Smooth muscle cell (in vitro differentiated cells): ENCODE data around the gene KIF25. TPM values are rescaled to one million over a fixed set of nuclear protein-coding genes. Genes with fewer than 3 reads are reported as not detected.

Experiments used
- DNase-seq: peaks from one replicate; lab custom pipeline; 2025; ENCODE audit not compliant: unreplicated experiment; lab: John Stamatoyannopoulos, UW
- H2AFZ ChIP-seq: fragments of 200-600 bp; sonication (generic); 2 replicates; pipeline ENCODE4 v1.6.0; 2016; ENCODE audit warnings: antibody characterized with exemption, low read depth, mild to moderate bottlenecking
- H3F3A ChIP-seq: fragments of 200-600 bp; sonication (generic); 2 replicates; pipeline ENCODE4 v1.6.0; 2017; ENCODE audit warnings: antibody characterized with exemption, low read depth
- H3K27ac ChIP-seq: fragments of 200-600 bp; sonication (generic); 2 replicates; pipeline ENCODE4 v1.5.1; 2016; ENCODE audit warnings: low read depth, mild to moderate bottlenecking
- H3K27me3 ChIP-seq: fragments of 200-600 bp; sonication (generic); 2 replicates; pipeline ENCODE4 v1.6.1; 2016; ENCODE audit warnings: low read depth, mild to moderate bottlenecking
- H3K36me3 ChIP-seq: fragments of 200-600 bp; sonication (generic); 2 replicates; pipeline ENCODE4 v1.5.1; 2016; ENCODE audit warnings: low read depth
- H3K4me1 ChIP-seq: fragments of 200-600 bp; sonication (generic); 2 replicates; pipeline ENCODE4 v1.5.1; 2016; ENCODE audit warnings: low read depth
- H3K4me2 ChIP-seq: fragments of 200-600 bp; sonication (generic); 2 replicates; pipeline ENCODE4 v1.6.0; 2016; ENCODE audit warnings: mild to moderate bottlenecking
- H3K4me3 ChIP-seq: fragments of 200-600 bp; sonication (generic); 2 replicates; pipeline ENCODE4 v1.5.1; 2016; ENCODE audit warnings: mild to moderate bottlenecking
- H3K79me2 ChIP-seq: fragments of 200-600 bp; sonication (generic); 2 replicates; pipeline ENCODE4 v1.6.0; 2016; ENCODE audit warnings: low read depth, mild to moderate bottlenecking
- H3K9ac ChIP-seq: fragments of 200-600 bp; sonication (generic); 2 replicates; pipeline ENCODE4 v1.6.0; 2016; ENCODE audit warnings: low read depth
- H3K9me3 ChIP-seq: fragments of 200-600 bp; sonication (generic); replicated peaks from 2 replicates; pipeline ENCODE4 v1.5.1; 2016; ENCODE audit warnings: low read depth
- H4K20me1 ChIP-seq: fragments of 200-600 bp; sonication (generic); 2 replicates; pipeline ENCODE4 v1.6.0; 2016; ENCODE audit warnings: low read depth
- WGBS: methylation state at CpG from one replicate; pipeline ENCODE4 v1.1.7; 2016; ENCODE audit warnings: low lambda C conversion rate; 5-methylcytosine and 5-hydroxymethylcytosine counted together
- polyA plus RNA-seq: library from polyadenylated mRNA; unstranded; fragments of >200 nt; fragmentation: Nextera tagmentation; extraction: Ambion mirVana; gene quantifications from 2 replicates; pipeline ENCODE4 v1.2.1, GENCODE V29; 2016
- total RNA-seq: library from RNA; depleted of rRNA; stranded (reverse); fragments of >200 nt; gene quantifications from 2 replicates; pipeline ENCODE4 v1.2.3, GENCODE V29; 2014
- TF ChIP-seq, protein P1 (sequence below): fragments of 200-600 bp; sonication (generic); IDR thresholded peaks from 2 replicates; pipeline ENCODE4 v1.5.1; 2017; ENCODE audit warnings: borderline replicate concordance, mild to moderate bottlenecking, antibody characterized with exemption; ENCODE audit not compliant: insufficient read depth, poor library complexity, severe bottlenecking

The KIF25 gene
- total and polyA plus RNA-seq, 2 experiments from 2014 or later: 0.22 to 1.5 TPM

DNA sequence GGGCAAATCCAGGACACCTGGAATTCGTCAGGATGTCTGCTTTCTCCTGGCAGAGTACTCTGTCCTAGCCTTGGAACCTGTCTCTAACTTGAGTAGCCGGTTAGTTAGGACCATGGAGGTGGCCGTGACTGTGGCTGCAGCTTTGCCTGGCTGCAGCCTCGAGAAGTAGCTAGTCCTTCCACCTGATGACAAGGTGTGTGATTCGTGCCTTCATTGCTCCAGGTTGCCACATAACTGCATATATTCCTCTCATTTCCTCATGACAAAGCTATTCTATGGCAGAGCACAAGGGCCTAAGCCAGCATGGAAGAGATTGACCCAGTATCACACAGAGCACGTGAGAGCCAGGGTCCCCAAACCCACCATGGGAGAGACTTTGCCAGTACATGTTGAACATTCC is 39.8 kb upstream of the KIF25 start:
- 92% methylated on average over 6 of the region's 6 CpGs for WGBS
- Histone ChIP-seq H3K4me1 (no peaks in the 10 kb centered on the region), H3K79me2 (peaks cover 56% of the 10 kb centered on the region), H3K27ac (peak overlapping the region; percentile 40), H3K9me3 (no peaks in the 10 kb centered on the region), H3K4me3 (no peak overlapping the region), H2AFZ (no peak overlapping the region), H3F3A (no peaks in the 10 kb centered on the region), H3K27me3 (no peaks in the 10 kb centered on the region), H3K4me2 (no peak overlapping the region), H4K20me1 (peaks cover 23% of the 10 kb centered on the region), H3K36me3 (no peaks in the 10 kb centered on the region), H3K9ac (no peak overlapping the region)
- DNase-seq: no peak
- TF ChIP-seq, protein P1, sequence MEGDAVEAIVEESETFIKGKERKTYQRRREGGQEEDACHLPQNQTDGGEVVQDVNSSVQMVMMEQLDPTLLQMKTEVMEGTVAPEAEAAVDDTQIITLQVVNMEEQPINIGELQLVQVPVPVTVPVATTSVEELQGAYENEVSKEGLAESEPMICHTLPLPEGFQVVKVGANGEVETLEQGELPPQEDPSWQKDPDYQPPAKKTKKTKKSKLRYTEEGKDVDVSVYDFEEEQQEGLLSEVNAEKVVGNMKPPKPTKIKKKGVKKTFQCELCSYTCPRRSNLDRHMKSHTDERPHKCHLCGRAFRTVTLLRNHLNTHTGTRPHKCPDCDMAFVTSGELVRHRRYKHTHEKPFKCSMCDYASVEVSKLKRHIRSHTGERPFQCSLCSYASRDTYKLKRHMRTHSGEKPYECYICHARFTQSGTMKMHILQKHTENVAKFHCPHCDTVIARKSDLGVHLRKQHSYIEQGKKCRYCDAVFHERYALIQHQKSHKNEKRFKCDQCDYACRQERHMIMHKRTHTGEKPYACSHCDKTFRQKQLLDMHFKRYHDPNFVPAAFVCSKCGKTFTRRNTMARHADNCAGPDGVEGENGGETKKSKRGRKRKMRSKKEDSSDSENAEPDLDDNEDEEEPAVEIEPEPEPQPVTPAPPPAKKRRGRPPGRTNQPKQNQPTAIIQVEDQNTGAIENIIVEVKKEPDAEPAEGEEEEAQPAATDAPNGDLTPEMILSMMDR: no peak

DNA sequence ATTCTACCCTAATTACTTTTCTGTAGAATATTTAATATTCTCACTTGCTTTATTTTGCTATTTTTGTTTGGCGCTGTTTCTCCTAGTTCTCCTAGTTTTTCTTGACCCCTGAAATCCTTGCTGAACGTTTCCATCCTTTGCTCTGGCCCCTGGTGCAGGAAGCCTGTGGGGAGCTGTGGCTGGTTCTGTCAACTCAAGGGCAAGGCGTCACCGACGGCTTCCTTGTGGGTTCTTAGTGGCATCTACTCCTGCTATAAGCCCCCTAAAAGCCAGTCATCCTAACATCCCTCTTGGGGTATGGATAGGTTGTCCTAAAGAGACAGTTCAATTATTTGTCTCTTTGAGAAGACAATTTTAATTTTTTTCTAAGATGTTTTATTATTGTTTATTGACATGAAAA is 36.9 kb upstream of the KIF25 start:
- peaks cover 29% of the 10 kb centered on the region for H3K79me2 ChIP-seq
- H3K27me3 ChIP-seq: no peaks in the 10 kb centered on the region

DNA sequence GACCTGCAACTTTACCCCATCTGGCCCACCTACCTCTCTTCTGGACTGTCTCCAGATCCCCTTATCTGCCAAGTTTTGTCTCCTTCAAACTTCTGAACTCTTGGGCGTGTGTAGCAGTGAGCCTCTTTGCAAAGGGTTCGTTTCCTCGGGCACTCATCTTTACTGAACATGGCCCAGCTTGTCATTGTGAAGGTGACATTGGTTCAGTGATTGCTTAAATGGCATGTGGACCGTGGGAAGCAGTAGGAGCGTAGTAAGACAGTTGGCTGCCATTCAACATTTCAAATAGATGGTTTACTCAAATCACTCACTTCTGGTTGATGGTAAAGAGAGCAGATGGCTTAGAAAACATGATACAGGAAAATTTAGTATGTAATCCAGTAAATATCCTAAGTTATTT is 34.8 kb upstream of the KIF25 start:
- no peak overlapping the region for H3K4me3 ChIP-seq
- H3K79me2 ChIP-seq: peaks cover 26% of the 10 kb centered on the region
- H3K9ac ChIP-seq: no peak overlapping the region
- H3K9me3 ChIP-seq: no peaks in the 10 kb centered on the region
- no peak overlapping the region for H3K27ac ChIP-seq
- H3K27me3 ChIP-seq: no peaks in the 10 kb centered on the region
- H3K36me3 ChIP-seq: peaks cover 3% of the 10 kb centered on the region
- peaks cover 14% of the 10 kb centered on the region for H4K20me1 ChIP-seq
- peaks cover 4% of the 10 kb centered on the region for H3F3A ChIP-seq
- DNase-seq: no peak
- no peaks in the 10 kb centered on the region for H3K4me1 ChIP-seq
- no peak overlapping the region for H2AFZ ChIP-seq
- H3K4me2 ChIP-seq: no peak overlapping the region
- TF ChIP-seq, protein P1: no peak
- 96% methylated on average over 5 of the region's 5 CpGs for WGBS

More for the DNA sequence above, 36.9 kb upstream of the KIF25 start:
- TF ChIP-seq, protein P1: no peak
- no peaks in the 10 kb centered on the region for H3K9me3 ChIP-seq
- 82% methylated on average over 5 of the region's 5 CpGs for WGBS
- H3K27ac ChIP-seq: no peak overlapping the region
- H3K36me3 ChIP-seq: peaks cover 3% of the 10 kb centered on the region
- peaks cover 26% of the 10 kb centered on the region for H4K20me1 ChIP-seq
- H3K4me3 ChIP-seq: no peak overlapping the region
- no peak overlapping the region for H2AFZ ChIP-seq
- H3K4me1 ChIP-seq: no peaks in the 10 kb centered on the region
- peaks cover 4% of the 10 kb centered on the region for H3F3A ChIP-seq
- no peak for DNase-seq
- no peak overlapping the region for H3K9ac ChIP-seq
- H3K4me2 ChIP-seq: no peak overlapping the region

DNA sequence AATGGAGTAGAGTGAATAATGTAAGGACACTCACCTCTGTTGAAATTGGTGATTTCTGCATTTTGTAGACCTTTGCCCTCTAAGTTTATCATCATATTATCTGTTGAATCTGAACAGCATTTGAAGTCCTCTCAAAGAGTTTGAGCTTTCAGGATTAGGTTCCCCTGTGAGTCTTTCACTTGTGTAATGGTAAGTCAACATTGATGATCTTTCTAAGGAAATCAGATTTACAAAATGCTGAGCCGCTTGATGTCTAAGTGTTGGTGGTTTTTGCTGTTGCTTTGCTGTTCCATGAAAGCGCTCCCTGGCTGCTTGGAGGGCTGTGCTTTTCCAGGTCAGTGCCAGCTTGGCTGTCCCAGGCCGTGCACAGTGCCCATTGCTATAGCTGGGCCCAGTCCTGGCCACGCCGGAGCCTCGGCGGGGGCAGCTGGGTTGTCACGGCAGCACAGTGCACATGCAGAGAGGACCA is 33.8 kb upstream of the KIF25 start:
- TF ChIP-seq, protein P1: no peak
- 98% methylated on average over 8 of the region's 8 CpGs for WGBS
- H2AFZ ChIP-seq: no peak overlapping the region

More for the DNA sequence above, 33.8 kb upstream of the KIF25 start:
- no peaks in the 10 kb centered on the region for H3K4me1 ChIP-seq
- H3F3A ChIP-seq: peaks cover 4% of the 10 kb centered on the region
- no peak overlapping the region for H3K4me2 ChIP-seq
- peaks cover 14% of the 10 kb centered on the region for H4K20me1 ChIP-seq
- peaks cover 3% of the 10 kb centered on the region for H3K36me3 ChIP-seq
- no peaks in the 10 kb centered on the region for H3K27me3 ChIP-seq
- no peak for DNase-seq
- peaks cover 17% of the 10 kb centered on the region for H3K79me2 ChIP-seq
- no peaks in the 10 kb centered on the region for H3K9me3 ChIP-seq
- no peak overlapping the region for H3K4me3 ChIP-seq
- H3K9ac ChIP-seq: no peak overlapping the region
- H3K27ac ChIP-seq: peak overlapping the region; percentile 16
